SIG-M5 treated with dmso at 0.1 percent for 504 hours (cell line): ENCODE measurements around the gene ATOH1.

Source experiments
- DNase-seq: peaks from one replicate; lab custom pipeline; 2025; ENCODE audit not compliant: unreplicated experiment; lab: John Stamatoyannopoulos, UW

The ATOH1 gene

DNA sequence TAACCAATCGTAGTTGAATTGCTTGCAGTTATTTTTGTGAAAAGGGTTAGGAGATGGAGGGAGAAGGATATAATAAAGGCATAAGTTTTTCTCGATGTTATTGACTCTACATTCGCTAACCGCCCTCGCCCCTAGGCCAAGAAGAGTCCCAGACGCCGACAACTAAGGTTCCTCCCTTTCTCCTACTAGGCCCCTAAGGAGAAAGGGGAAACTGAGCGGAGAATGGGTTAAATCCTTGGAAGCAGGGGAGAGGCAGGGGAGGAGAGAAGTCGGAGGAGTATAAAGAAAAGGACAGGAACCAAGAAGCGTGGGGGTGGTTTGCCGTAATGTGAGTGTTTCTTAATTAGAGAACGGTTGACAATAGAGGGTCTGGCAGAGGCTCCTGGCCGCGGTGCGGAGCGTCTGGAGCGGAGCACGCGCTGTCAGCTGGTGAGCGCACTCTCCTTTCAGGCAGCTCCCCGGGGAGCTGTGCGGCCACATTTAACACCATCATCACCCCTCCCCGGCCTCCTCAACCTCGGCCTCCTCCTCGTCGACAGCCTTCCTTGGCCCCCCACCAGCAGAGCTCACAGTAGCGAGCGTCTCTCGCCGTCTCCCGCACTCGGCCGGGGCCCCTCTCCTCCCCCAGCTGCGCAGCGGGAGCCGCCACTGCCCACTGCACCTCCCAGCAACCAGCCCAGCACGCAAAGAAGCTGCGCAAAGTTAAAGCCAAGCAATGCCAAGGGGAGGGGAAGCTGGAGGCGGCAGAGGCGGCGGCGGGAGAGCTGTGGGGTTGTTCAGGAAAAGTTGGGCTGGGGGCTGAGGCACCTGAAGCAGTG, 5.9 kb downstream of the ATOH1 start:
- DNase-seq = no peak

DNA sequence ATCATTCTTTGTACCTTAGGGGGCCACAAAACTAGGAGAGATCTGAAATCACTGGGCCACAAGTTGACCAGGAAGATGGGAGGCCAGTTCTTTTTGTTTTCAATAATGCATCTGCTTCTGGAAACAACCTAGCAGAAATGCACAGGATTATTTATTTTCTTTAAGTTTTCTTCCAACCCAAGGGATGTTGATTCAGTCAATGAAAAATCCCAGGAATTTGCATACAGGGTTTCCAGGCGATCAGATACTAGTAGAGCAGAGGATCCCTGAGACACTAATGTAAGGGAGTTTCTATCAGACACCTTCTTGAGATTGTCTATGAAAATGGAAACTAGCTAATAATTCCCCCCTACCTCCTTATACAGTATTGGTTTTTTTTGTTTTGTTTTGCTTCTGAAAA, 7.4 kb downstream of the ATOH1 start:
- DNase-seq = no peak

DNA sequence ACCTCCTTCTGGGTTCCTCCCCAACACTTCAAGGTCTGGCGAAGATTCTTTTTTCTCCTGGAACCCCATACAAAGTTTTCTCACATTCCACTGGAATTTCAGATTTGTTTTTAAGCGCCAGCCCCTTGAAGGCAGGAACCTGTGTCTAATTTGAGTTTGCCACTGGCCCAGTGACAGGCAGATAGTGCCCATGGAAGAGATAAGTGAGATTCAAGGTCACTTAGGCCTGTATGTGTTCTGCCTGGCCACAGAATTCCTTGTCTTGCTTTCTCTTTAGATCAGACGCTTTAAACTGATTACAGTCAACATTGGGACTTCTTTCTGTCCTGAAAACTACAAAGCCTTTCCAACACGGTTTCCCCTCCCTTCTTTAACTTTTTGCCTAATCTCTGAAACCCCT, 11.2 kb downstream of the ATOH1 start:
- DNase-seq = no peak

DNA sequence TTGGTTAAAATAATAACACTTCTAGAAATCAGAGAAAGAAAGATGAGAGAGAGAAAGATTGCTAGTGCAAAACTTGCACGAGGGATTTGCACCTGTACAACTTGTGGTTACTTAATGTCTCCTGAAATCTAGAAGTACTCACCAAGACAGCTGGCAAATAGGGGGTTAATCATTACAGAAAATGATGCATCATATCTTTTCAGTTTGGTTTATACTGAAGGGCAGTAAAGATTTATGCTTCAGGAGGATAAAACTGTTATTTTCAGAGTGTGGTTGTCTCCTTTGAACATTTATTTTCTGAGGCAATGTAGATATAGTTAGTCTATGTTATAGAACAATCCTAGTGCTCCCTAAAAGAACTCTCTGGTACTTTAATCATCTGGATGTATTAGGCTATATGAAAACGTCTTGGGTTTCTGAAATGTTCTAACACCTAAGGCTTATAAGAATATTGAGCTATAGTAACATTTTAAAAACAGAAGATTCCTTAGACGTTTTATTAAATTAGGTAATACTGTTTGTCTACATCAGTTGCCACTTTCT, 13.3 kb downstream of the ATOH1 start:
- DNase-seq = no peak

DNA sequence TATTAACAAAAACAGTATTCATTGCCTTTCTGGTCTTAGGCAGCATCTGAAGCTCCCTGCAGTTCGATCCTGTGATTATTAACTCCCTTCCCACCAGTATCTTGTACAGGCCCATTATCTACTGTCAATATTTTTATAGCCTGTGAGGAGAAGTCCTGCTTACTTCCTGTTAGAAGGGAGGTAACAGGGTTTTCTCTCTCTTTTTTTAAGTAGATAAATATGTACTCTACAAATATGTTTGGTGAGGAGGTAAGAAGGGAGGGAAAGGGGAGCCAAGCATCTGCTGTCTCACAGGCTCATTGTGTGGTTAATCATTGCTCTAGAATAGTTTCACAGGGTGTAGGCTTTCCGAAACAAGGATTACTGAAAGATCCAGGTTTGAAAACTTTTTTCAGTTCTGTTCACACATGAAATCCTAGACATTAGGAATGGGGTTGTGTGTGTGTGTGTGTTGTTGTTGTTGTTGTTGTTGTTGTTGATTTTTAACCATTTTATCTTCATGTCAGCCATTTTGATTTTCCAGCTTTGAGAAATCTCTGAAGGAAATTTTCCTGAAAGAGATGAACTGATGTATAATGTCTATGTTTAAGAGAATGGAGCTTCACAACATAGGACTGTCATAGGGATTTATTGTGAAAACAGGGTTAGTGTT, 14.2 kb downstream of the ATOH1 start:
- DNase-seq = no peak

DNA sequence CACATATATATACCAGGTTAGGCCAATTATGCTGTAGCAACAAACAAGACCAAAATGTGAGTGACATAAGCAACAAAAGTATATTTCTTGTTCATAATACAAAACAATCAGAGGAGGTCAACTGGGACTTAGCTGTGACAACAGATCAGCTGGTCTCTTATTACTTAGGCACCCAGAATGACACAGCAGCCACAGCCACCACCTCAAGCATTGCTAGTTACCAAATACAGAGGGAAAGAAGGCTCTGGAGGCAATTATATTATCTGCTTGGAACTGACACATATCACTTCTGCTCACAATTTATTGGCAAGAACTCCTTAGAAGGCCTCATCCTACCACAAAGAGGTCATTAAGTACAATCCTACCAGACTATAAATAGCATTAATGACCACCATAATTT, 15.2 kb downstream of the ATOH1 start:
- no peak for DNase-seq

DNA sequence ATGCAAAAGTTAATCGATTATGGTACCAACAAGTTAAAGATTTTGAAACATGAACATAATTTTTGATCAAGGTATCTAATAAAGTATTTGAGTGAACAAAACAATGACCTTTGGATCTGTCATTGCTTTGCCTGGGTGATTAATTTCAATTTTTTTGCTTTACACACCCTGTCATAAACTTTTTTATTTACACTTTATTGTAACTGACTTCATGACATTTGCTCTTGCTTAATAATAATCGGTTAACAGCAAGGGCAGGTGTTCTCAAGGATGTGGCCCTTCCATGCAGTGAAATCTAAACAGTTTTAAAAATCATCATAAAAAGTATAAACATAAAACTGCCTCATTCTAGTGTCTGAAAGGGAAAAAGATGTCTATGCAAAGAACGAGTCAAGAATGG, 24.1 kb downstream of the ATOH1 start:
- no peak for DNase-seq

DNA sequence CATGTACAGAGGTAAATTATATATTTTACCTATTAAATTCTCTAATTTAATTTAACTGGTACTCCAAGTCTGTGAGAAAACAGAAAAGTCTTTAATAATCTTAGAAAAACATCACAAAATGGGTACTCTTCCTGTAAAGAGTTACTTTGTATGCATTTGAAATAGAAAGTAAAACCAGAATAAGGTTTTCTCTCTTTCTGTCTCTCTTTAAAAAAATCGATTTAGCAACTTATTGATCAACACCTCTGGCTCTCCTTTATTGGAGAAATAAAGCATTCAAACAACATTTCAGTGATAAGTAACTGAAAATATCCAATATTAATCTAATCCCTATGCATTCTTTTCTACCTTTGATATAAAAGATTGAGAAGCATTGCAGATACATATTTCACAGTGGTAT, 27.4 kb downstream of the ATOH1 start:
- no peak for DNase-seq

DNA sequence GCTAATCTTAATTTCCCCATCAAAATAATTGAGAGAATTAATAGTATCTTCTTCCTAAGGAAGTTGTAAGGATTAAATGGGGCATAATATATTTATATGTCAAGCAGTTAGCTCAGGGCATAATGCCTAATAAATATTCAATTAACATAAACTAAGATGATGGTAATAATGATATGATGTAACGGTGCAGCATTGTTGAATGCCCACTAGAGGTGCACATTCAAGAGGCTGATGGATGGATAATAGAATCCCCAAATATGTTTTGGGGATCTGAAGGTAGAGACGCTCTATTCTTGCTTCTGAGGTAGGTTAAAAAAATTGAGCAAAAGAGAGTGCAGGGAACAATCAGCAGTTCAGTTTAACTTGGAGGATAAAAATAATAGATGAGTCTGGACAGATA, 37.1 kb downstream of the ATOH1 start:
- no peak for DNase-seq

DNA sequence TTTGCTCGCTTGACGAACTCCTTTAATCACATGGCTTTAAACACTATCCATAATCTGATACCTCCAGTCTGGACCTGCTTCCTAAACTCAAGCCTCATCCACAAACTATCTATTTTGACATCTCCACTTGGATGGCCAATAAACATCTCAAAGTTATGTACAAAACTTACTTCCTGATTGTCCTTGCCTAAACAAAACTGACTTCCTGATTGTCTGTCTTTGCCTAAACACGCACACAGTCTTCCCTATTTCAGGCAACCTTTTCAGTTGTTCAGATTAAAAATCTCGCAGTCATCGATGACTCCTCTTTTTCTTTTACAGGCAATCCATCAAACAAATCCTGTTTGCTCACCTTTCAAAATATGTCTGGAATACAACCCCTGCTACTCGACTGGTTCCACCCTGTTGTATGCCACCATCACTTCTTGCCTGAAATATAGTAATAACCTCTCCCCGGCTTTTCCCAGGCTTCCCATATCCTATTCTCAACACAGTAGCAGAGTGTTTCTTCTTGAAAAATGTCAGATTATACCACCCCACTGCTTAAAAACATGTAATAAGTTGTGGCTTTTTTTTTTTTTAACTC, 39.0 kb downstream of the ATOH1 start:
- DNase-seq = no peak

DNA sequence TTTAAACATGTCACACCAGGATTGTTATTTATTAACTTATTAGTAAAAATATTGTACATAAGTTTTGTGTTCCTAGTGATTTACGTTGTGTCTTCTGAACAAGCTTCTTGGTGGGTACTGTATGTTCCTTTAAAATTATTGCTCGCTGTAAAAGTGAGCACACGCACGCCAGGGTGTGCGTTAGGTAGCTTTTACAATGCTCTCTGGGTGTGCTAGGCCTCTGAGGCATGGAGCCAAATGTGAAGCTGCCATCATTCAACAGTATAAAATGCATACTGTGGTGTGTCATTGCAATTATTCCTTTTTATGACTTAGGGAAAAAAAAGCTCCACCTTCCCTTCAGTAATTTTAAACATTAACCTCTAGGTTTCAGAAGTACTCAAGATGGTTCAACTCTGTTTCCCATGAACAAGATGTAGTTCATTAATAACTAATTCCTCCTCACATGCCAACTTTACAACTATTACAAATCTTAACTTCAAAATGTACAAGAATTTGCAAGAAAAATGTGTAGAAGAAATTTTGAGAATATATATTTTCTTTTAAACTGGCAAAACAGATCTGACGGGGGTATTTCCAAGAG, 42.4 kb downstream of the ATOH1 start:
- no peak for DNase-seq

DNA sequence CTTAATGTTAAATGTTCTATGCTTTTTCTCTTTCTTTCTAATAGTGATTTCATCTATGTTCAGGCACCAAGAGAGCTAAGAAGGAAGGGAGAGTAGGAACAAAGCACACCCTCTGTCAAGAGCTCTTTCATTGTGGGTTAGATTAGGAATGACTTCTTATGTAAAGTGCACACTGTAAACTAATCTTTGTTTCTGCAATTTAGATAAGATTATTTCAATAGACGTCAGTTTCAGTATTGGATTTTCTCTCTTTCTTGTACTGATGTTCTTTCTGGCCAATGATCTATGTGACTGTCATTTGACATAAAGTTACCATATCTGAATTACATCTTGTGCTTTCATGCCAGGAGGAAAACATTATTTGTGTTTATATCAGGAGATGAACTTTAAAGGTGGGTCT, 48.2 kb downstream of the ATOH1 start:
- DNase-seq = no peak

DNA sequence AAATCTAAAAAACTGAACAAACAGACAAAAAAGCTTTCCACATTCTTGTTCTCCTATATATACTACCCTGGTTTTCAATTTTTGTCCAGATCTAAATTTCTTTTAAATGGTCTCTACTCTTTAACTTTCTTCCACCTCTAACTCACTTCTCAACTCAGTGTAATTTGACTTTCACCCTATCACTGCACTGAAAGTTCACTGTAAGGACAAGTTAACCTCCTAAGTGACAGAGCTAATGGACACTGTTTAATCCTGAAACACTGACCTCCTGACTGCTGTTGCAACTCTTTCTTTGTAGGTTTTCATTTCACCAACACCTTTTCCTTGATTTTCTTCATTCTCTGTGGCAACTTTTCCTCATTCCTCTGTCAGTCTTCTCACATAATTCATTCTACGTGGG, 50.0 kb downstream of the ATOH1 start:
- no peak for DNase-seq

DNA sequence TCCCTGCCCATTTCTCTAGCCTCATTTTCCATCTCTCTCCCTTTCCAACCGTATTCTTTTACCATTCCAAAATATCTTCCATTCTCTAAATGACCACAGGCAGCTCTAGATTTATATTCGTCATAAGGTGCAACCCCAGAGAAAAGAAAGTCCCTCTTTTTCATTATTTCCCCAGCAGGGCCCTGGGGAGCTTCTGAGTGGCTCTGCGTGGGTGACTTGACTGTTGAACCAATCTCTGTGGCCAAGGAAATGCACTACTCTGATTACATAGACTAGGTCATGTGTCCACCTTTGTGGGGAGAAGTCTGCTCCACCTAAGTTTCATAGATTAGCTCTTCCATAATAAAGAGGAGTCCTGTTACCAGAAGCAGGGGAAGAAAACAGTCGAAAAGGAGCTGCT, 51.4 kb downstream of the ATOH1 start:
- no peak for DNase-seq
